NCI-H2171 (cell line): Measurements from ENCODE around the gene SNTB2.
"Not testable (repeated sequence)": the region's sequence is repeated elsewhere in the genome, so short reads cannot be mapped to it uniquely, and the experiment has no call there.

Source experiments
- DNase-seq: peaks from one replicate; lab custom pipeline; 2025; lab: John Stamatoyannopoulos, UW

Gene SNTB2

GRCh38 chr16:69236319-69236718 is 49.4 kb downstream of the SNTB2 start:
- no peak for DNase-seq

- DNase-seq, result no peak
These were observed 50.3 kb downstream of the SNTB2 start for GRCh38 chr16:69237296-69237695.

GRCh38 chr16:69239851-69240250 is 52.9 kb downstream of the SNTB2 start:
- no peak for DNase-seq

GRCh38 chr16:69240331-69240730 is 53.4 kb downstream of the SNTB2 start:
- no peak for DNase-seq

GRCh38 chr16:69241926-69242325 is 55.0 kb downstream of the SNTB2 start:
- DNase-seq, result no peak

GRCh38 chr16:69243479-69243878 is 56.5 kb downstream of the SNTB2 start:
- DNase-seq, result no peak

- no peak for DNase-seq
These were observed 57.4 kb downstream of the SNTB2 start for GRCh38 chr16:69244336-69244735.

GRCh38 chr16:69250081-69250480 is 63.1 kb downstream of the SNTB2 start:
- no peak for DNase-seq

- DNase-seq, result no peak
These were observed 66.9 kb downstream of the SNTB2 start for GRCh38 chr16:69253870-69254341.

- DNase-seq, result not testable (repeated sequence)
These were observed 72.4 kb downstream of the SNTB2 start for GRCh38 chr16:69259428-69259764.

- DNase-seq, result no peak
These were observed 73.1 kb downstream of the SNTB2 start for GRCh38 chr16:69260019-69260418.

- DNase-seq, result no peak
These were observed 73.5 kb downstream of the SNTB2 start for GRCh38 chr16:69260506-69260905.

GRCh38 chr16:69266334-69267063 is 79.5 kb downstream of the SNTB2 start:
- DNase-seq, result no peak

- no peak for DNase-seq
These were observed 80.7 kb downstream of the SNTB2 start for GRCh38 chr16:69267633-69268032.

- no peak for DNase-seq
These were observed 83.4 kb downstream of the SNTB2 start for GRCh38 chr16:69270395-69270794.

- no peak for DNase-seq
These were observed 83.9 kb downstream of the SNTB2 start for GRCh38 chr16:69270831-69271230.

GRCh38 chr16:69273009-69273408 is 86.0 kb downstream of the SNTB2 start:
- no peak for DNase-seq

GRCh38 chr16:69274699-69275235 is 87.8 kb downstream of the SNTB2 start:
- no peak for DNase-seq

- no peak for DNase-seq
These were observed 89.5 kb downstream of the SNTB2 start for GRCh38 chr16:69276148-69277115.

- no peak for DNase-seq
These were observed 90.4 kb downstream of the SNTB2 start for GRCh38 chr16:69277413-69277812.

- no peak for DNase-seq
These were observed 96.9 kb downstream of the SNTB2 start for GRCh38 chr16:69283851-69284250.

- no peak for DNase-seq
These were observed 98.3 kb downstream of the SNTB2 start for GRCh38 chr16:69285240-69285639.
